Stimulated activated CD8-positive, alpha-beta memory T cell treated with anti-CD3 and anti-CD28 coated beads, Interleukin-4, amount 100 ng/mL, for 24 hours (primary cell): ENCODE results near the gene KLRK1.
"Not testable (repeated sequence)": the region's sequence is repeated elsewhere in the genome, so short reads cannot be mapped to it uniquely, and the experiment has no call there.

ENCODE experiments used
- DNase-seq: peaks from one replicate; pipeline ENCODE4 v3.0.0-alpha.2; 2020; ENCODE audit warnings: low read depth

The KLRK1 gene

DNA sequence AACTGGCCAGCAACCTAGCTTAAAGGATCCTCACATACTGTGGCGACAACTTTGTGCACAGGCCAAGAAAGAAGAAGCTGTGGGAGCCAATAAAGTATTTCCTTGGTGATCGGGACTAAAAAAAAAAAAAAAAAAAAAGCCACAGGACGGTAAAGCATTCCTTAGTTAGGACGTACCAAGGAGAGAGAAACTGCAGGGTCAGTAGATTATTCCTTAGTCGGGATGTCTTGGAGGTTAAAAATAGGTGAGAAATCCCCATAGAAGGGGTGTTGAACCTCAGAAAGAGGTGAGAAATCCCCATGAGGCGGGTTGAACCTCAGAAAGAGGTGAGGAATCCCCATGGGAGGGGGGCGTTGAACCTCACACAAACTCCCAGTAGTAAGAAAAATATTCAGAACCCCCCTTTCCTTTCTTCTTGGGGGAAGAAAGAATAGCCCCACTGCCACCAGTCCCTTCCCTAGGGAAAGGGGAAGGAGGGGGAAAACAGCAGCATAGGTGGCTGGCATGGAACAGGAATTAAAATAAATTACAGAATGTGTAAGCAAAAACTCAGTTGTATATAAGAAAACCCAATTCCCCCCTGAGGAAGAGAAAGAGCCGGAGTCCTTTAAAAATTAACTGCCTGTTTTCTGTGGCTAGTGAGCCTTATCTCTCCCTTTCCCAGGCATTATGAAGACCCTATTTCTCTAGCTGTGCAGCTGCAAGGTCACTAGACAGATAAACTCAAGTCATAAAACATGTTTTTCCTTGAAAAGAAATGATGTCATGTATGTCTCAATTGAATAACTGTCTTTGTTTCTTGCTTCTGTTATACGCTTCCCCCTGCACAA is 26.8 kb downstream of the KLRK1 start:
- no peak for DNase-seq

DNA sequence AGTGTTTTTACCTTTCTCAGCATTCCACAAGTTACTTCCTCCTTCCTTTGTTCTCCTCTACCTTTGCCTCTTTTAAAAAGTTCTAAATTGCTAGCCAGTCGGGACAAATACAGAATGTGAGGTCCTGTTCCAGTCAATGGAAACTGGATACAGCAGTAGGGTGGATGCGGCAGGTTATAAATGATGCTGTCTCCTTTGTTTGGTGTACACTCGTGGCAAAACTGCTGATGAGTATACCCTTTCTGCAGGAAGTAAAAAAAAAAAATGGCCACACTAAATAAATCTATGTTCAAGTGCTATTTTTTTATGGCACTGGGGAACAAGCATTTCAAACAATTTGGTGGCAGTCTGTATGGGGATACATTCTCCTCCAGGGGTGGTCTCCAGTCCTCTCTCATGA is 27.5 kb downstream of the KLRK1 start:
- no peak for DNase-seq

DNA sequence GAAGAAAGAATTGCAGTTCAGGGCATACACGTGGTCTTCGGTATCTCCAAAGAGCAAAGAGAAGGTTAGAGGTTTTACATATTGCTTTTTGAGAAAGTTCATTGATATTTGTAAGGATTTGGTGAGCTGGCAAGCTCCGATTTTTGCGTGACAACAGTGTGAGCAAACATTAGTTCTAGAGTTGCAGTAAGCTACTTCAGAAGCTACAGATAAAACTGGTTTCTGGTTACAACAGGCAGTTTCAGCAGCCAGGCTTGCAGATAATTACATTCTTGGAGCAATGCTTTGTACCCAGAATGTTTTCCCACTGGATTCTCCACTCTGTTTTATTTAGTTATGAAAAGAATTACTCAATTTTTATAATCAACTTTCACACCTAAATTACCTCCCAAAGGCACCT is 28.2 kb downstream of the KLRK1 start:
- no peak for DNase-seq

DNA sequence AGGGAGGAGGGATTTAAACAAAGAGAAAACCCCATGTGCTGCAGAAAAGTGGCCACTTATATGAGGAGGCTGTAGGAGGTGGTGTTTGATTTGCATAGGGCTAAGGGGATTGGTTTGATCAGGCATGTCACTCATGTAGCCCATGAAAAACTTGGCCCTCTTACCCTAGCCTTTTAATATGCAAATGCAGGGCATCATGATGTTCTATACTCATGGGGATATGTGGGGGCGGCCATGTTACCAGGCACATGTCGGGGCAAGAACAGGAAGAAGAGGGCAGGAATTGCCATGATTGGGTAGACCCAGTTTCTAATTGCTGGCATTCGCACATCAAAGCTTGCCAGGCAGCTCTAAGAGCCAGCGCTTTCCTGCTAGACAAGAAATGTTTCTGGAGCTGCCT is 28.8 kb downstream of the KLRK1 start:
- DNase-seq, result no peak

DNA sequence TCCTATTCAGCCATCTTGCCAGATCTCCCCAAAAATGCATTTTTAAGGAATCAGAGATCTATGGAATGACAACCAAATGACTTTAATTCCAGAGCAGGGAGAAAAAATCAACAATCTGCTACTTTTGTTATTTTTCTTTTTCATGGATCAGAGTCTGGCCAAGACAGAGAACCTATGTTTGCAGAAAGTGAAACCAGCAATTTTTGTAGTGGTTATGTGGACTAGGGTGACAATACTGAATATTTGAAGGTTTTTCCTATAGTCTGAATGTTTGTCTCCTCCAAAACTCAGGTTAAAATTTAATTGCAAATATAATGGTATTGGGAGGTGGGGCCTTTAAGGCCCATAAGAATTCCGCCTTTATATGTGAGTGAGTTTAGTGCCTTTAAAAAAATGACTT is 30.9 kb downstream of the KLRK1 start:
- DNase-seq, result no peak

GRCh38 chr12:10358131-10358530 is 31.7 kb downstream of the KLRK1 start:
- DNase-seq, result no peak

- no peak for DNase-seq
These were observed 35.3 kb downstream of the KLRK1 start for GRCh38 chr12:10354502-10354901.

DNA sequence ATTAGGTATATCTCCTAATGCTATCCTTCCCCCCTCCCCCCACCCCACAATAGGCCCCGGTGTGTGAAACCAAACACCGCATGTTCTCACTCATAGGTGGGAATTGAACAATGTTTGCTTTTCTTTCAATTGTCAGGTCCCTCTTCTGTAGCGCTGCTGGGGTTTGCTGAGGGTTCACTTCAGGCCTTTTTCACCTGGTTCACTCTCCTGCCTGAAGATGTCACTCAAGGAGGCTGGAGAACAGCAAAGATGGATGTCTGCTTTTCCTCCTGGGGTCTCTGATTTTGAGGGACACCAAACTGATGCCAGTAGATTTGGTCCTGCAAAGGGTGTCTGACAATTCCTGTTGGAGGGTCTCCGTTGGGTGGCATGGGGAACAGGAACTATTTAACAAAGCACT is 35.8 kb downstream of the KLRK1 start:
- no peak for DNase-seq

- DNase-seq, result not testable (repeated sequence)
These were observed 38.4 kb downstream of the KLRK1 start for GRCh38 chr12:10351457-10351856.

DNA sequence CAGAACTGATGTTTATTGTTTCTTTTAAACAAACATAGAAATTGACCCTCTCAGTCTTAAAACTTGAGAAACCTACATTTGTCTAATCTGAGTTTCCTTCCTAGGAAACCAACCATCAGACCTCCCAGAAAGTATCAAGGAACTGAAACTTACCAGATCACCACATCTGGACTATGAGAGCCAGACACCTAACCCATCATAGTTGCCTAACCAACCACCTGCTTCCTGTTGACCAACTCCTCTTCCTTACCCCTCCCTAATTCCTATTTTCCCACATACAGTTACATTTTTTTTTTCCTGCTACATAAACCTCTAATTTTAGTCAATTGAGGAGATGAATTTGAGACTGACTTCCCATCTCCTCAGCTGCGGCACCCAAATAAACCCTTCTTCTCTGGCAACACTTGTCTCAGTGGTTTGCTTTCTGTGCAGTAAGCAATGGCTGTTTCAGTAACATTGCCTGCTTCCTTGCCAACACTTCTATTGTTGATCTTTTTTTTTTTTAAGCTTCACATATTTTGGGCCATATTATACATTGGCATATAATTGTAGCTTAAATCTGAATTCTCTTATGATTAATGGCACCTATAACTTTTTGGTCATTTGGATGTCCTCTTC is 47.8 kb downstream of the KLRK1 start:
- DNase-seq, result no peak

GRCh38 chr12:10340946-10341345 is 48.9 kb downstream of the KLRK1 start:
- DNase-seq, result not testable (repeated sequence)

- no peak for DNase-seq
These were observed 50.6 kb downstream of the KLRK1 start for GRCh38 chr12:10339053-10339840.

- not testable (repeated sequence) for DNase-seq
These were observed 51.4 kb downstream of the KLRK1 start for GRCh38 chr12:10338470-10338869.

GRCh38 chr12:10336196-10336595 is 53.6 kb downstream of the KLRK1 start:
- not testable (repeated sequence) for DNase-seq

DNA sequence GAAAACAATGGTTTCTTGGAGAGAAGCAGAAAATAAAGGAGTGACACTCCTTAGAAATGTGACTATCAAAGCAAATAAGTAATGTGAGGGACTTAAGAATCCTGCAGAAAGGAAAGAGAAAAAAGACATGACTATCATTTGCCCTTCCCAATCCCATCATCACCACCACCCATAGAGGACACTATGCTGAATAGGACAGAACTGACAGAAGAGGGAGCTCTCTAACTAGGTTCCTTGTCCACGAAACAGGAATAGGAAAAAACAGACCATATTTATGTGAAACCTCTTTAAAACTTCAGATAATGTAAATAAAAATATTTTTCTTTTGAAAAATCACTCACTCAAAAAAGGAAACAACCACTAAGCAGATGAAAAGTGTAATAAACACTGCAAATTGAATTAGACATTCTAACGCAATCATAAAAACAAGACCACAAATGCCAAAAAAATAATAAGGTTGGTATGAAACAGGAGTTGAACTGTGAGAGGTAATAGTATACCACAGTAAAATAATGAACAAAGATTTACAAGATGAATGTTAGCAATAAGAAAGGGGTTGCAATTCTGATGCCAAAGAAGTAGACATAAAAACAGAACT is 58.1 kb downstream of the KLRK1 start:
- DNase-seq, result no peak

GRCh38 chr12:10328691-10329090 is 61.1 kb downstream of the KLRK1 start:
- DNase-seq, result not testable (repeated sequence)
